ENCODE results near the gene DOCK4. TPM values are rescaled to one million over a fixed set of nuclear protein-coding genes. Genes with fewer than 3 reads are reported as not detected.

Gene DOCK4
- total RNA-seq, 1 experiment from 2014 or later: 4.9 TPM

- no peak overlapping the region for H3K14ac ChIP-seq (ENCODE audit: insufficient read depth, low read length)
- no peaks in the 10 kb centered on the region for H4K20me1 ChIP-seq (ENCODE audit: control insufficient read depth, insufficient read depth, insufficient read length)
- no peak overlapping the region for H3K4me3 Mint-ChIP-seq
- no peak overlapping the region for H2AFZ ChIP-seq (ENCODE audit: low read length)
- no peak overlapping the region for H4K91ac ChIP-seq (ENCODE audit: insufficient read length, low read depth, low read length)
- no peak overlapping the region for H2BK5ac ChIP-seq (ENCODE audit: insufficient read length, low read length)
- H3T11ph ChIP-seq (ENCODE audit: low read length): no peak overlapping the region
- no peak overlapping the region for H3K27ac Mint-ChIP-seq
- H3K9me3 Mint-ChIP-seq: peaks cover 33 to 45% of the 10 kb centered on the region in 2 experiments
- no peak overlapping the region for H2BK20ac ChIP-seq (ENCODE audit: low read depth, low read length, poor library complexity, severe bottlenecking)
- H3K36me3 Mint-ChIP-seq (ENCODE audit: insufficient read depth in 1 of 3, low read depth in 3 of 3): peaks cover 25 to 50% (median 39%) of the 10 kb centered on the region in 3 experiments
- no peak overlapping the region for H2BK12ac ChIP-seq (ENCODE audit: insufficient read length, low read depth, low read length)
- no peaks in the 10 kb centered on the region for H3K27me3 Mint-ChIP-seq (ENCODE audit: low read depth)
- no peak overlapping the region for H2AK5ac ChIP-seq (ENCODE audit: insufficient read length, low read length)
- no peak overlapping the region for H2BK120ac ChIP-seq (ENCODE audit: low read depth, low read length, poor library complexity, severe bottlenecking)
- H3K79me2 ChIP-seq (ENCODE audit: insufficient read depth, low read length): no peaks in the 10 kb centered on the region
- H3K9ac ChIP-seq (ENCODE audit: extremely low read depth, insufficient read length, low read length): no peak overlapping the region
- no peak overlapping the region for H2BK15ac ChIP-seq (ENCODE audit: low read depth, low read length)
- H3K18ac ChIP-seq (ENCODE audit: insufficient read length, low read depth, low read length): no peak overlapping the region
- H3K23ac ChIP-seq (ENCODE audit: insufficient read length, low read depth, low read length): no peak overlapping the region
- H3K4me1 ChIP-seq (ENCODE audit: insufficient read depth, low read length): no peaks in the 10 kb centered on the region
- H3K9me3 ChIP-seq (ENCODE audit: control insufficient read depth, low read depth, low read length): peaks cover 14% of the 10 kb centered on the region
- H3K23me2 ChIP-seq (ENCODE audit: insufficient read length, low read depth, low read length, poor library complexity, severe bottlenecking): no peaks in the 10 kb centered on the region
- no peaks in the 10 kb centered on the region for H3K27me3 ChIP-seq (ENCODE audit: insufficient read depth, low read length)
- peaks cover 0 to 5% of the 10 kb centered on the region in 2 experiments; a peak in 2 of 4 replicates for H3K4me1 Mint-ChIP-seq
- H3K27ac ChIP-seq (ENCODE audit: insufficient read length, low read depth, low read length): no peak overlapping the region
- TF ChIP-seq, protein P1, sequence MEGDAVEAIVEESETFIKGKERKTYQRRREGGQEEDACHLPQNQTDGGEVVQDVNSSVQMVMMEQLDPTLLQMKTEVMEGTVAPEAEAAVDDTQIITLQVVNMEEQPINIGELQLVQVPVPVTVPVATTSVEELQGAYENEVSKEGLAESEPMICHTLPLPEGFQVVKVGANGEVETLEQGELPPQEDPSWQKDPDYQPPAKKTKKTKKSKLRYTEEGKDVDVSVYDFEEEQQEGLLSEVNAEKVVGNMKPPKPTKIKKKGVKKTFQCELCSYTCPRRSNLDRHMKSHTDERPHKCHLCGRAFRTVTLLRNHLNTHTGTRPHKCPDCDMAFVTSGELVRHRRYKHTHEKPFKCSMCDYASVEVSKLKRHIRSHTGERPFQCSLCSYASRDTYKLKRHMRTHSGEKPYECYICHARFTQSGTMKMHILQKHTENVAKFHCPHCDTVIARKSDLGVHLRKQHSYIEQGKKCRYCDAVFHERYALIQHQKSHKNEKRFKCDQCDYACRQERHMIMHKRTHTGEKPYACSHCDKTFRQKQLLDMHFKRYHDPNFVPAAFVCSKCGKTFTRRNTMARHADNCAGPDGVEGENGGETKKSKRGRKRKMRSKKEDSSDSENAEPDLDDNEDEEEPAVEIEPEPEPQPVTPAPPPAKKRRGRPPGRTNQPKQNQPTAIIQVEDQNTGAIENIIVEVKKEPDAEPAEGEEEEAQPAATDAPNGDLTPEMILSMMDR (conservative IDR thresholded peaks at IDR 0.05): no peak
- H3K79me1 ChIP-seq (ENCODE audit: insufficient read depth, low read depth, low read length, poor library complexity, severe bottlenecking): no peaks in the 10 kb centered on the region
- no peak overlapping the region for H3K4ac ChIP-seq (ENCODE audit: low read depth, low read length)
- H3K4me2 ChIP-seq (ENCODE audit: insufficient read depth, insufficient read length, low read length): no peak overlapping the region
- no peak overlapping the region for H4K5ac ChIP-seq (ENCODE audit: insufficient read length, low read depth, low read length)
- no peak for DNase-seq
- 100% methylated on average over 1 of the region's 3 CpGs for WGBS (ENCODE audit: extremely low coverage, insufficient read length, low lambda C conversion rate)
- no peak overlapping the region for H3K56ac ChIP-seq (ENCODE audit: insufficient read length, low read depth, low read length)
- no peak overlapping the region for H4K8ac ChIP-seq (replicated peaks; ENCODE audit: insufficient read length, low read depth, low read length)
These were observed 403.9 kb downstream of the DOCK4 start for GRCh38 chr7:111802194-111802772.
